Measurements from ENCODE around the gene BMAL1. TPM values are rescaled to one million over a fixed set of nuclear protein-coding genes. Genes with fewer than 3 reads are reported as not detected.
"Not testable (repeated sequence)": the region's sequence is repeated elsewhere in the genome, so short reads cannot be mapped to it uniquely, and the experiment has no call there.

The BMAL1 gene
- total RNA-seq, 2 experiments from 2014 or later: 71.3 to 73.3 TPM

DNA sequence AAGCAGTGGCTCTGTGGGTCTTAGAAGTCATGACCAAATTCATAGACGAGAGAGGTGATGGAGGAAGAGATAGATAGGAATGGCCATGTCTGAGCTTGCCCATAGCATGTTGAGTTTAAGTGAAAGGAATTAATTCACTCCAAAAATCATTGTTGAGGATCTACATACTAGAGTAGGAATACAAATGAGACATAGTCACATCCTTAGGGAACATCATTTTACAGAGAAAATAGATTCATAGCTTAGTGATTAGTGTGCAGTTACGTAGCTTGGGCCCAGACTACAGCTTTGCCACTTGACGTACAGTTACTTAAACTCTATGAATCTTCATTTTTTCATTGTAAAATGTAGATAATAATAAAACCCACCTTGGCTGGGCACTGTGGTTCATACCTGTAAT is 21.4 kb upstream of the BMAL1 start:
- CTCF ChIA-PET: no interaction called here
- H3K9me3 ChIP-seq (ENCODE audit: control insufficient read depth in 1 of 2, insufficient read depth in 1 of 2, low read length in 2 of 2): no peaks in the 10 kb centered on the region
- Mint-ChIP-seq H3K4me1 (ENCODE audit: low read depth) (peaks cover 19% of the 10 kb centered on the region), H3K27ac (no peak overlapping the region), H3K36me3 (ENCODE audit: low read depth) (no peaks in the 10 kb centered on the region), H3K4me3 (no peak overlapping the region), H3K27me3 (no peaks in the 10 kb centered on the region), H3K9me3 (no peaks in the 10 kb centered on the region)
- POLR2A ChIA-PET: no interaction called here
- intact Hi-C loops (cut with DNase I, micrococcal nuclease): no loop called here
- no peak for TF ChIP-seq CTCF (IDR thresholded peaks at IDR 0.05)
- no peak for ATAC-seq (ENCODE audit: poor library complexity)
- H3K4me3 ChIP-seq (ENCODE audit: low read length): no peak overlapping the region
- H3K4me1 ChIP-seq (ENCODE audit: insufficient read depth, low read length): peaks cover 10% of the 10 kb centered on the region
- H3K27ac ChIP-seq (ENCODE audit: low read depth in 1 of 2, low read length in 2 of 2): no peak overlapping the region
- H3K36me3 ChIP-seq (ENCODE audit: insufficient read depth, low read length): no peaks in the 10 kb centered on the region
- no peaks in the 10 kb centered on the region for H3K27me3 ChIP-seq (ENCODE audit: control insufficient read depth in 1 of 2, insufficient read depth in 2 of 2, low read length in 2 of 2)
- no peak for DNase-seq

DNA sequence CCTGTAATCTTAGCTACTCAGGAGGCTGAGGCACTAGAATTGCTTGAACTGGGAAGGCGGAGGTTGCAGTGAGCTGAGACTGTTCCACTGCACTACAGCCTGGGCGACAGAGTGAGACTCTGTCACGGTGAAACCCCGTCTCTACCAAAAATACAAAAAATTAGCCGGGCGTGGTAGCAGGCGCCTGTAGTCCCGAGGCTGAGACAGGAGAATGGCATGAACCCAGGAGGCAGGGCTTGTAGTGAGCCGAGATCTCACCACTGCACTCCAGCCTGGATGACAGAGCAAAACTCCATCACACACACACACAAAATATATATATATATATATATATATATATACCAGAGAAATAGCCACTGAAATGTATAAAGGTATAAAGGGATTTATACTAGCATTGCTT is 19.5 kb upstream of the BMAL1 start:
- H3K27ac ChIP-seq (ENCODE audit: low read depth in 1 of 2, low read length in 2 of 2); H3K36me3 Mint-ChIP-seq (ENCODE audit: low read depth); ATAC-seq (ENCODE audit: poor library complexity); H3K36me3 ChIP-seq (ENCODE audit: insufficient read depth, low read length); H3K27me3 Mint-ChIP-seq; H3K4me3 Mint-ChIP-seq; H3K4me3 ChIP-seq (ENCODE audit: low read length); H3K9me3 Mint-ChIP-seq; H3K9me3 ChIP-seq (ENCODE audit: control insufficient read depth in 1 of 2, insufficient read depth in 1 of 2, low read length in 2 of 2); DNase-seq; intact Hi-C loops (cut with DNase I, micrococcal nuclease); H3K27me3 ChIP-seq (ENCODE audit: control insufficient read depth in 1 of 2, insufficient read depth in 2 of 2, low read length in 2 of 2); H3K27ac Mint-ChIP-seq: not testable (repeated sequence)
- H3K4me1 Mint-ChIP-seq (ENCODE audit: low read depth): peaks cover 19% of the 10 kb centered on the region
- ChIA-PET CTCF (interaction anchor here (1.2 kb wide), 1 partner anchor 19 kb away, joined by 3 read pairs; no protein-coding TSS in a partner anchor), POLR2A (interaction anchor here (1.0 kb wide), 1 partner anchor 125 kb away, joined by 3 read pairs; no protein-coding TSS in a partner anchor)
- H3K4me1 ChIP-seq (ENCODE audit: insufficient read depth, low read length): peaks cover 10% of the 10 kb centered on the region

GRCh38 chr11:13258855-13259254 is 18.7 kb upstream of the BMAL1 start:
- Mint-ChIP-seq H3K27ac (no peak overlapping the region), H3K4me3 (no peak overlapping the region), H3K4me1 (ENCODE audit: low read depth) (peaks cover 19% of the 10 kb centered on the region), H3K27me3 (no peaks in the 10 kb centered on the region), H3K9me3 (no peaks in the 10 kb centered on the region), H3K36me3 (ENCODE audit: low read depth) (no peaks in the 10 kb centered on the region)
- no peak for TF ChIP-seq CTCF (IDR thresholded peaks at IDR 0.05)
- Histone ChIP-seq H3K36me3 (ENCODE audit: insufficient read depth, low read length) (no peaks in the 10 kb centered on the region), H3K9me3 (ENCODE audit: control insufficient read depth in 1 of 2, insufficient read depth in 1 of 2, low read length in 2 of 2) (no peaks in the 10 kb centered on the region), H3K4me3 (ENCODE audit: low read length) (no peak overlapping the region), H3K4me1 (ENCODE audit: insufficient read depth, low read length) (peaks cover 10% of the 10 kb centered on the region), H3K27me3 (ENCODE audit: control insufficient read depth in 1 of 2, insufficient read depth in 2 of 2, low read length in 2 of 2) (no peaks in the 10 kb centered on the region), H3K27ac (ENCODE audit: low read depth in 1 of 2, low read length in 2 of 2) (no peak overlapping the region)
- ChIA-PET POLR2A (interaction anchor here (1.0 kb wide), 2 partner anchors 14 to 125 kb away, joined by 3 read pairs; no protein-coding TSS in a partner anchor), CTCF (no interaction called here)
- ATAC-seq (ENCODE audit: poor library complexity) (no peak), DNase-seq (no peak)
- intact Hi-C loops (cut with DNase I, micrococcal nuclease): no loop called here

DNA sequence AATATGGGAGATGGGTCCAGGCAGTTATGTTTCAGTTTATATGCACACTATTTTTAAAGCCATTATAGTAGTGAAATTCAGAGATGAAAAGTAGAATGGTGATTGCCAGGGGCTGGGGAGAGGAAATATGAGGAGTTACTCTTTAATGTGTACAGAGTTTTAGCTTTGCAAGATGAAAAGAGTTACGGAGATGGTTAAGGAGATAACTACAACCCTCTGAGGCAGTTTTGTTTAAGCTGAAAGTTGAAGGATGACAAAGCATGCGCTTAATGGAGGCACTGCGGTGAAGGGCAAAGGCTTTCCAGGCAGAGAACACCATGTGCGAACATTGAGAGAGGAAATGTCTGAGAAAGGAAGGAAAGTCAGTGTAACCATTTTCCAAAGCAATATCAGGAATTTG is 18.2 kb upstream of the BMAL1 start:
- H3K27me3 ChIP-seq (ENCODE audit: control insufficient read depth in 1 of 2, insufficient read depth in 2 of 2, low read length in 2 of 2): no peaks in the 10 kb centered on the region
- Mint-ChIP-seq H3K27ac (no peak overlapping the region), H3K27me3 (no peaks in the 10 kb centered on the region), H3K9me3 (no peaks in the 10 kb centered on the region), H3K4me1 (ENCODE audit: low read depth) (peaks cover 19% of the 10 kb centered on the region), H3K4me3 (peak overlapping the region; percentile 46), H3K36me3 (ENCODE audit: low read depth) (no peaks in the 10 kb centered on the region)
- ATAC-seq (ENCODE audit: poor library complexity) (peak; percentile 39), DNase-seq (peak in 2 of 14 experiments; percentile 12 to 16)
- ChIA-PET CTCF (no interaction called here), POLR2A (interaction anchor here (1.0 kb wide), 1 partner anchor 14 kb away, joined by 3 read pairs; no protein-coding TSS in a partner anchor)
- TF ChIP-seq CTCF (IDR thresholded peaks at IDR 0.05): no peak
- H3K9me3 ChIP-seq (ENCODE audit: control insufficient read depth in 1 of 2, insufficient read depth in 1 of 2, low read length in 2 of 2): no peaks in the 10 kb centered on the region
- no peaks in the 10 kb centered on the region for H3K36me3 ChIP-seq (ENCODE audit: insufficient read depth, low read length)
- H3K4me3 ChIP-seq (ENCODE audit: low read length): no peak overlapping the region
- intact Hi-C loops (cut with DNase I, micrococcal nuclease): no loop called here
- H3K4me1 ChIP-seq (ENCODE audit: insufficient read depth, low read length): peaks cover 10% of the 10 kb centered on the region
- H3K27ac ChIP-seq (ENCODE audit: low read depth in 1 of 2, low read length in 2 of 2): no peak overlapping the region

Data from CD4-positive, alpha-beta T cell (primary cell).